Stimulated activated CD8-positive, alpha-beta memory T cell treated with anti-CD3 and anti-CD28 coated beads, Interleukin-12 subunit alpha, Interleukin-12 subunit beta, amount 100 ng/mL, for 24 hours (primary cell): ENCODE data around the gene THOC5.
"Not testable (repeated sequence)": the region's sequence is repeated elsewhere in the genome, so short reads cannot be mapped to it uniquely, and the experiment has no call there.

Source experiments
- DNase-seq: peaks from one replicate; pipeline ENCODE4 v3.0.0-alpha.2; 2020; ENCODE audit errors: extremely low read depth

THOC5 gene

DNA sequence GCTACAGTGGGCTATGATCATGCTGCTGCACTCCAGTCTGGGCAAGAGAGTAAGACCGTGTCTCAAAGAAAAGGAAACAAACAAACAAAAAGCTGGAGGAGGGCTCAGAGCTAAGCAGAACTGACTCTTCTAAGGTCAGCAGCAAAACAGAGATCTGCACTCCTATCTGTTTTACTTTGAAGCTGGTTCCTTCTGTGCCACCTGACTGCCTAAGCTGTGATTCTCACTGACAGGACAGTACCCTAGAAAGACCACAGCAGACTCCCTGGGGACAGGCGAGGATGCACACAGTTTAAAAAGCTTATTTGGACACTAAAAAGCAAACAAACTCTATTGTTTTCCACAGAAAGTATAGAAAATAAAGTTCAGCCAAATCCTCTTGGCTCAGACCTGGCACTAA is 43.0 kb downstream of the THOC5 start:
- no peak for DNase-seq

DNA sequence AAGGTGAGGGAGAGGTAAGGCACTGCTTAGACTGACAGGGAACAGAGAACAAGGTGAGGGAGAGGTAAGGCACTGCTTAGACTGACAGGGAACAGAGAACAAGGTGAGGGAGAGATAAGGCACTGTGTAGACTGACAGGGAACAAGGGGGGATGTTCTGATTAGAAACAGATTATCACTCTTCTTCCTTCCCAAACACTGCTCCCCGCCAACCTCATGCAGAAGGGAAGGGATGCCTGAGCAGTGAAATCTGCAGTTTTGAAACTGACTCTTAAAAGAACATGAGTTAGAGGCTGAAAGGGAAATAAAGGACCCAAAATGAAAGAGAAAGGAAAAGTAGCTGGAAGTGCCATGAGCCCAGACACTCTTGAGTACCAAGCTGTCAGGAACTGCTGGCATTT is 43.7 kb downstream of the THOC5 start:
- no peak for DNase-seq

DNA sequence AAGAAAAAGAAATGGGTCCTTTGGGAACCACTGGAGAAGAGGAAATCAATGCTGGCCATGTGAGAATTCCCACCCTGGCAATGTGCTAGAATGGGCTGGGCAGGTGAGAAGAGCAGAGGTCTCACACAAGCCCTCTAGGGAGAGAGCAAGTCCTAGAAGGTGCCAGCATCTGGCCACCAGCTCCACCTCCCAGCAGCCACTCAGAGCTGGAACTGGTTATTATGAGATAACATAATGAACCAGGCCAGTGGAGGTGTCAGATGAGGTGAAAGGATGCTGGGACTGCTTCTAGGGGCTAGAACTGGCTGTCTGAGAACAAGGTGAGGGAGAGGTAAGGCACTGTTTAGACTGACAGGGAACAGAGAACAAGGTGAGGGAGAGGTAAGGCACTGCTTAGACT is 44.3 kb downstream of the THOC5 start:
- no peak for DNase-seq

DNA sequence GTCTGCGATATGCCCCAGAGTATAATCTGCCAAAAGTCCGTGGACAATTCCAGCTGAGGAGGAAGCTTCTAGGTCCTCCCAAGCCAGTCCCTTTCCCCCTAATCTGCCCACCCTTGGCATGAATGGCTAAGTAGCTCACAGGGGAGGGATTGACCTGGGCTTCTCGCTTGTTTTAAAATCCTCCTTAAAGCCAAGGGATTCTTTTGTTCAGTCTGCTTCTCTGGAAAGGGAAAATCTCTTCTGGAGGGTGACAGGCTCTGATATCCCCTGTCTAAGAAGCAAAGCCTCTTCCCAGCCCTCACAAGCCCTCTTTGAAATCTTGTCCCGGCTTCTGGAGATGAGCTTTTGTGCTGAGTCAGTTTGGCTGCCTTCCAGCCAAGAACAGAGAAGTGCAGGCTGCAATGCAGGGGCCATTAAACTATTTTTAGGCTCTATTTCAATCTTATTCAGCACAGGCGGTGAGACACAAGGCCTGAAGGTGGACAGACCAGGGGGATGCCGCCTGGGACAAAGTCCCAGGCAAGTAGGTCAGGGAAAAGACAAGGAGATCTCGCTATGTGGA is 49.7 kb downstream of the THOC5 start:
- DNase-seq, result no peak

DNA sequence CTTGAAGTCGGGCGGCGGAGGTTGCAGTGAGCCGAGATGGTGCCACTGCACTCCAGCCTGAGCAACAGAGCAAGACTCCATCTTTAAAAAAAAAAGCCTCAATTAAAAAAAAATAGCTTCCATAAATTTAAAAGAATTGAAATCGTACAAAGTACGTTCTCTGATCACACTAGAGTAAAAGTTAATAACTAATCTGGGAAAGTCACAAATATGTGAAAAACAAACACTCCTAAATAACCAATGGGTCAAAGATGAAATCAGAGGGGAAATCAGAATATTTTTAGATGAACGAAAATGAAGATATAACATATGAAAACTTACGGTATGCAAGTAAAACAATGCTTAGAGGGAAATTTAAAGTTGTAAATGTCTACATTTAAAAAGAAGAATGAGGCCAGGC is 53.7 kb downstream of the THOC5 start:
- DNase-seq, result no peak

DNA sequence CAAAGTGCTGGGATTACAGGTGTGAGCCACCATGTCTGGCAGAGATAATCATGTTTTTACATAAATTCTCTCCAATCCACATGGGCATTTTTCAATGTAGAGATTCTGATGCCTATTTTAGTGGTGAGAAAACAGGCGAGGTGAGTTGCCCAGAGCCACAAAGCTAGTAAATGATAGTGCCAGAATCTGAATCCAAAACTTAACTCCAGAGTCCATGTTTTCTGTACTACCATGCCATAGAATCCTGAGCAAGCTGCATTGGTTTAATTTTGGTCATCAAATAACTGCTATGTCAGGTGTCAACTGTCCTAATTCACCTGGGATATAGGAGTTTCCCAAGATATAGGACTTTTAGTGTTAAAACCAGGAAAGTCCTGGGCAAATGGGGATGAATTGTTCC is 59.9 kb downstream of the THOC5 start:
- no peak for DNase-seq

GRCh38 chr22:29491012-29491411 is 62.5 kb downstream of the THOC5 start:
- no peak for DNase-seq

DNA sequence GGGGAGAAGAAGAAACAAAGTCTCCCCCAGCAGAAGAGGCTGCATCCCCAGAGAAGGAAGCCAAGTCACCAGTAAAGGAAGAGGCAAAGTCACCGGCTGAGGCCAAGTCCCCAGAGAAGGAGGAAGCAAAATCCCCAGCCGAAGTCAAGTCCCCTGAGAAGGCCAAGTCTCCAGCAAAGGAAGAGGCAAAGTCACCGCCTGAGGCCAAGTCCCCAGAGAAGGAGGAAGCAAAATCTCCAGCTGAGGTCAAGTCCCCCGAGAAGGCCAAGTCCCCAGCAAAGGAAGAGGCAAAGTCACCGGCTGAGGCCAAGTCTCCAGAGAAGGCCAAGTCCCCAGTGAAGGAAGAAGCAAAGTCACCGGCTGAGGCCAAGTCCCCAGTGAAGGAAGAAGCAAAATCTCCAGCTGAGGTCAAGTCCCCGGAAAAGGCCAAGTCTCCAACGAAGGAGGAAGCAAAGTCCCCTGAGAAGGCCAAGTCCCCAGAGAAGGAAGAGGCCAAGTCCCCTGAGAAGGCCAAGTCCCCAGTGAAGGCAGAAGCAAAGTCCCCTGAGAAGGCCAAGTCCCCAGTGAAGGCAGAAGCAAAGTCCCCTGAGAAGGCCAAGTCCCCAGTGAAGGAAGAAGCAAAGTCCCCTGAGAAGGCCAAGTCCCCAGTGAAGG is 64.3 kb downstream of the THOC5 start:
- DNase-seq, result not testable (repeated sequence)

GRCh38 chr22:29487426-29487986 is 66.1 kb downstream of the THOC5 start:
- DNase-seq, result no peak

DNA sequence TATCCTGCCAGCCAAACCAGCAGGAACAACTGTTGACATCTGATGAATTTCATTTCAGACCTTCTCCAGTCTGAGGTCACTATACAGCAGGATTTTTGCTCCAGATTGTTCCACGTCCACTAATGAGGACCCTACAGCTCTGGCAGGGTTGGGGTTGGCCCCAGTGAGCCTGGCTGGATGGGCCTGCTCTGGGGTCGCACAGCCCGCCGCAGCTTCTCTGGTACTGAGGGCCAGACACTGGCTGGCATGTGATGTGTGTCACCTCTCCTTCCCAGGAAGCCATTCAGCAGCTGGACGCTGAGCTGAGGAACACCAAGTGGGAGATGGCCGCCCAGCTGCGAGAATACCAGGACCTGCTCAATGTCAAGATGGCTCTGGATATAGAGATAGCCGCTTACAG is 68.1 kb downstream of the THOC5 start:
- DNase-seq, result no peak

DNA sequence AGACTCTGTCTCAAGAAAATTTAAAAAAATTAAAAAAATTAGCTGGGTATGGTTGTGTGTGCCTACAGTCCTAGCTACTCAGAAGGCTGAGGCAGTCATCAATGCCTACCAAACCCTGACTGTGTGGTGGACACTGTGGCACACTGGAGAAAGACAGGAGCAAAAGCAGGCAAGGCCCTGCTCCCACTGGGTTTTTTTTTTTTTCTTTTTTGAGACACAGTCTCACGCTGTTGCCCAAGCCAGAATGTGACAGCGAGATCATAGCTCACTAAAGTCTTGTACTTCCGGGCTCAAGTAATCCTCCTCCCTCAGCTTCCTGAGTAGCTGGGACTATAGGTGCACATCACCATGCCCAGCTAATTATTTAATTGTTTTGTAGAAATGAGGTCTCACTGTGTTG is 68.9 kb downstream of the THOC5 start:
- DNase-seq, result no peak

DNA sequence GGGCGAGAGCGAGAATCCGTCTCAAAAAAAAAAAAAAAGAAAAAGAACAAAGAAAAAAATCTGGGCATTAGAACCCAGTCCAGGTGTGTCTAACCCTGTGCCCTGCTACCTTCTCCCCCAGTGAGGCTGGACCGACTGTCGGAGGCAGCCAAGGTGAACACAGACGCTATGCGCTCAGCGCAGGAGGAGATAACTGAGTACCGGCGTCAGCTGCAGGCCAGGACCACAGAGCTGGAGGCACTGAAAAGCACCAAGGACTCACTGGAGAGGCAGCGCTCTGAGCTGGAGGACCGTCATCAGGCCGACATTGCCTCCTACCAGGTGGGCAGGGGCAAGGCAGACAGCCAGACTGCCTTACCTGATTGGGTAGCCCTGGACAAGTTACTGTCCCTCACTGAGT is 70.3 kb downstream of the THOC5 start:
- no peak for DNase-seq

DNA sequence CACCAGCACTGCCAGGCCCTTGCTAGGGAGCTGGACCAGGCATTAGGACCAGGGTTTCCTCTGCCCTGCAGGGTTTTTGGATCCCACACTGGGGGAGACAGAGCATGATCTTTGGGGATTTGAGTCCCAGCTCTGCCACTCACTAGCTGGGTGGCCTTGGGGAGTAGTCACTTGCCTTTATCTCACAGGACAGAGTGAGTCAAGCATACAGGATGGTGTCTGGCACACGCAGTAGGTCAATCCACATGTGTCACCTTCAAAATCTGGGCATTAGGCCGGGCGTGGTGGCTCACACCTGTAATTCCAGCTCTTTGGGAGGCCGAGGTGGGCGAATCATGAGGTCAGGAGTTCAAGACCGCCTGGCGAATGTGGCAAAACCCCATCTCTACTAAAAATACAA is 70.8 kb downstream of the THOC5 start:
- DNase-seq, result no peak

- DNase-seq, result no peak
These were observed 71.3 kb downstream of the THOC5 start for GRCh38 chr22:29482253-29482652.

DNA sequence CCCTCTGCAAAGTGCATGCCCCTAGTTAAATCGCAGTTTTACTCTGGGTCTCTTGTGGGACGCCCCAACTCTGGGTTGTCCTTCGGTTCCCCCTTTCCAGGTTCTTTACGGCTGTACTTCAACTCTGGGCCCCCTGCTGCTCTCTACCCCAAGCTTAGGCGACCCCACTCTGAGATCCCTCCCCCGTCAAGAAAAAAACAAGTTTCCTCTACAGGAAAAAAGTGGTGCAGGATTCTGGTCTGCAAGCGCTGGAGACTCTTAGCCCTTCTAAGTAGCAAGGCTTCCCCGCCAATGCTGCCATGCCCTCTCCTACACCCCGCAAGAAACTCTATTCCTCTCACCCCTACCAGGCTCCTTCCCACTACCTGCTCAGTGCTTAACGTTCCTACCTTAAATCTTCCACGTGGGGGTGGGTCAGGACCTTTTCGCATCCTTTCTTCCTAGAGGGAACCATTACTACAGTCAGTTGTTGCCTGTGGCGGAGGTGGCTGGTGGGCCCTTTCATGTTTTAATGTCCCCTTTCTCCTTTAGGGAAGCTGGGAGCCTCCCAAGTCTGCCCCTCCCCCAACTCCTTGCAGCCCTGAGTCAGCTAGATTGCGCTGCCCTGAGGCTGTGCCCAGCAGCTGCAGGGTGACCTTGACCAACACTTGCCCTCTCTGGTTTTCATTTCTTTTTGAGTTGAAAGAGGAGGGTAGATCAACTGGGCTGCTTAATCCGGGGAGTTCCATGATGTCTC is 72.1 kb downstream of the THOC5 start:
- no peak for DNase-seq

DNA sequence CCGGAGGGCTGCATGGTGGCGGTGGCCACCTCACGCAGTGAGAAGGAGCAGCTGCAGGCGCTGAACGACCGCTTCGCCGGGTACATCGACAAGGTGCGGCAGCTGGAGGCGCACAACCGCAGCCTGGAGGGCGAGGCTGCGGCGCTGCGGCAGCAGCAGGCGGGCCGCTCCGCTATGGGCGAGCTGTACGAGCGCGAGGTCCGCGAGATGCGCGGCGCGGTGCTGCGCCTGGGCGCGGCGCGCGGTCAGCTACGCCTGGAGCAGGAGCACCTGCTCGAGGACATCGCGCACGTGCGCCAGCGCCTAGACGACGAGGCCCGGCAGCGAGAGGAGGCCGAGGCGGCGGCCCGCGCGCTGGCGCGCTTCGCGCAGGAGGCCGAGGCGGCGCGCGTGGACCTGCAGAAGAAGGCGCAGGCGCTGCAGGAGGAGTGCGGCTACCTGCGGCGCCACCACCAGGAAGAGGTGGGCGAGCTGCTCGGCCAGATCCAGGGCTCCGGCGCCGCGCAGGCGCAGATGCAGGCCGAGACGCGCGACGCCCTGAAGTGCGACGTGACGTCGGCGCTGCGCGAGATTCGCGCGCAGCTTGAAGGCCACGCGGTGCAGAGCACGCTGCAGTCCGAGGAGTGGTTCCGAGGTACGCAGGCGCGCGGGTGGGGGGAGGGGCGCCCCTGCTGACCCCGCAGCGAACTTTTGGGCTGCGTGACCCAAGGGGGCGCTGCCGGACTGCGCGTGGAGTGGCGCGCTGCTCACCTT is 72.9 kb downstream of the THOC5 start:
- no peak for DNase-seq

DNA sequence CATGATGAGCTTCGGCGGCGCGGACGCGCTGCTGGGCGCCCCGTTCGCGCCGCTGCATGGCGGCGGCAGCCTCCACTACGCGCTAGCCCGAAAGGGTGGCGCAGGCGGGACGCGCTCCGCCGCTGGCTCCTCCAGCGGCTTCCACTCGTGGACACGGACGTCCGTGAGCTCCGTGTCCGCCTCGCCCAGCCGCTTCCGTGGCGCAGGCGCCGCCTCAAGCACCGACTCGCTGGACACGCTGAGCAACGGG is 73.4 kb downstream of the THOC5 start:
- no peak for DNase-seq

DNA sequence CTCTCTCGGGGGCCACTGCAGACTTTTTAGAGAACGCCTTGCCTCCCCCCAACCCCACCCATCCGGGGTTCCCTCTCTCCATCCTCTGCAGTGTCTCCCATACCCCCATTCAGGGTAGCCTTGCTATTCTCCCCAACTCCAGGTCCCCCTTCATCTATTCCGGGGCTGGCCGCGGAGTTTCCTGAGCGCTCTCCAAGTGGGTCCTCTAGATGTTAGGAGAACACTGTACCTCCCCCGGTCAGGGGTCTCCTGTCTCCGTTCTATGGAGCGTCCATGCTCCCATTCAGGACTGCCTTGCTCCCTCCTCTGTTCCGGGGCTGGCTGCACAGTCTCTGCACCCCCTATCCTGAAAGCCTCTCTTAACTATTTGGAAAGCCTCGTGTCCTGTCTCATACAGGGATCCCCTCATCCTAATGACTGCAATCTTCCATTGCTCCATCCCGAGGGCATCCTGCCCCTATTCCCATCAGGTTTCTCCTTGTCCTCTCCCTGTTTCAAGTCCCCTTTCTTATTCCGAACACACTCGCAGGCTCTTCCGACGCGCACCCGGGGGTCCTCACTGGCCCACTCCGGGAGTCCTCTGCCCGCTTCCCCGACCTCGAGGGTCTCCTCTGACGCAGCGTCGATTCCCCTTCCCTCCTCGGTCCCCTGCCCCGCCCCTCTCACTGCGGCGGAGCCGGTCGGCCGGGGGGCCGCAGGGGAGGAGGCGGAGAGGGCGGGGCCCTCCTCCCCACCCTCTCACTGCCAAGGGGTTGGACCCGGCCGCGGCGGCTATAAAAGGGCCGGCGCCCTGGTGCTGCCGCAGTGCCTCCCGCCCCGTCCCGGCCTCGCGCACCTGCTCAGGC is 73.9 kb downstream of the THOC5 start, which contains the start of gene NEFH:
NEFH (plus strand) TSS at position 802 of the 845 bp plus-strand sequence. CDS start 45 bp downstream, outside the sequence.
- DNase-seq, result no peak

- DNase-seq, result no peak
These were observed 75.0 kb downstream of the THOC5 start for GRCh38 chr22:29478326-29479276.

DNA sequence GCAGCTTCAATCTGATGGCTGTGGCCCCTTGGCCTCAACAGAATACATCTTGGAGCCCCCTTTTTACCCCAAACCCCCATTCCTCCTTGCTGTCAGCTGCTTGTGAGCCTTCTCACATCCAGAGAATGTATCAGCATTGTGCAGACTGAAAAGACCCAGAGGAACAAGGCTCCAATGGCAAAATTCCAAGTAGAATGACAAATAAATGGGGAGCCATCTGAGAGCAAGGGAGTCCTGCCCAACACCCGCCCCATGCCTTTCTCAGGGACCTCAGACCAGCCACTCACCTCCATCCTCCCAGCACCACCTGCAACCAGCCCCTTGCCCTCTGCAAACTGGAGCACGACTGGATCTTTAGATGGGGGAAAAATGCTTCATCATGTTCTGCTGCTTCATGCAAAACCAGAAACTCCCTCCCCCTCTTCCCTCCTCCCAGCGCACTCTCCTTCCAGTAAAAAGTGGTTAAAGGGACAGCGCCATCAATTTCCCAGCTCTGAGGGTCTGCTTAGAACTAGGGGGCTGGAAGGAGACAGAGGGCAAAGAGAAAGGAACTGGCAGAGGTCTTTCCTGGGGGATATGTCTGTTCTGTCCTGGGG is 75.7 kb downstream of the THOC5 start:
- no peak for DNase-seq
